HG02884 (cell line): ENCODE results near the gene CIT.

Experiments used
- ATAC-seq: cut with Tn5 transposase; IDR thresholded peaks from one replicate; pipeline ENCODE4 v1.9.1; 2021; ENCODE audit warnings: mild to moderate bottlenecking, moderate library complexity; ENCODE audit not compliant: unreplicated experiment

Gene CIT

GRCh38 chr12:119809023-119809422 lies 68.1 kb downstream of the CIT start:
- no peak for ATAC-seq

DNA sequence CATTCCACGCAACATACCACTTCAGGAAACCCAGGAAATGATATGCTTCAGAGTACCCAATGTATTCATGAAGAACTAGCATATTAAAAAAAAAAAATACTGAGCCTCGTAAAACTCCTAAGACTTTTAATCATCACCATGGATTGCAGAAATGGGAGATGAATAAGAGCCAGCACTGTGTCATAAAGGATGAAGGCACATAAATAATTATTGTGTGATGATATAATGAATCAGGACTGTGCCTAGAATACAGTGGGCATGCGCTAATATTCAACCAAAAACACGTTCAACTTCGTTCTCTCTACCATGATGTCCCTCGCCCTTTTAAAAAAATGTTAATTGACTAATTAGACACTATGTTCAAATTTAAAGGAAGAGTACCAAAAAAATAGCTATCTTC lies 68.7 kb downstream of the CIT start:
- ATAC-seq = no peak

GRCh38 chr12:119807380-119807779 lies 69.7 kb downstream of the CIT start:
- no peak for ATAC-seq

GRCh38 chr12:119804011-119804641 lies 73.0 kb downstream of the CIT start:
- no peak for ATAC-seq

DNA sequence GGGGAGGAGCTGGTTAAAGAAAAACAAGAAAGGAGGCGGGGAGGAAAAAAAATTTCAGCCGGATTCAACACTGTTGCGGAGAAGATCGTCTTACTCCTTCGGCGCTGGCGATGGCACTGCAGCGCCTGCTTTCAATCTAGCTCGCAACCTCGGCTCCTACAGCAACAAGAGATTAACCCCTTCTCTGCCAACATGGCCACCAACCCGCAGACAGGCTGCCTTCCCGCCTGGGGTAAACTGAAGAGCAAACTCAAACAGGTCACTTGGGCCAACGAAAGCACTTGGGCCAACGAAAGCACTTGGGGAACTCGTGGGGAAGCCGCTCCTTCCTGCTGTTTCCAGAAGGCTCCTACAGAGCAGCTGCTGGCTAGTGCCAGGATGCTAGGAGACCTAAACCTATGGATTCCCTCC lies 73.7 kb downstream of the CIT start:
- ATAC-seq = no peak

GRCh38 chr12:119802472-119802871 lies 74.6 kb downstream of the CIT start:
- no peak for ATAC-seq

DNA sequence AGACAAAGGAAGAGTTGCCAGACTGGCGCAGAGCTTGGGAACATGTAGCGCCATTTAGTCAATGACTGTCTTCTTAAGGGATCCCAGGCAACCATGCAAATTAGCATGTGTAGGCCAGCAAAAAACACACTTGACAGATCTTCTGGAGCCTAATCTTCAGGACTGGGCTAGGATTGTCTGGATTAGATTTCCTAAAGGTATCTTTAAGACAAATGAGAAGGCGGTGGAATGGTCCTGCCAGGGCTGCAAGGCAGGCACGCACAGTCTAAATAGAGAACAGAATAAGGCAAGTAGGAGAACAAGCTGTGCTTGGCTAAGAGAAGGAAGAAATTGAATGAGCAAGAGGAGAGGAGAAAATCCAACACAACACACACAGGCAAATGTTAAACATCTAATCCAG lies 80.0 kb downstream of the CIT start:
- no peak for ATAC-seq

GRCh38 chr12:119796292-119796691 lies 80.8 kb downstream of the CIT start:
- ATAC-seq = no peak

DNA sequence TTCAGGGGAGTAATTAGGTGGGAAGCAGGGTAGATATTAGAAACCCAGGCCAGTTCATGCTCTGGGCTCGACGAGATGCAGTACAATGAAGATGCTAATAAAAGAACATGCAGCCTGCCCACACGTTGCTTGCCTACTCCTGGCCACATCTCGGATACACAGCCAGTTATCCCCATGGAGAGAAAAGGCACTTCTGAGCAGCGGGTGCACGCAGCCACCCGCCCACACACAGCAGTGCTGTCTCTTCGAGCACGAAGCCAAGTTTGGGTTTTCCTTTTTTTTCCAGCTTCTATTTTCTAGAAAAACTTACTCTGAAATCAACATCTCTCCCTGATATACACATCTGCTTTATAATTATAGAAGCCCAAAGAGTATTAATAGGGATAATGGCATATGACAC lies 85.7 kb downstream of the CIT start:
- ATAC-seq = no peak

DNA sequence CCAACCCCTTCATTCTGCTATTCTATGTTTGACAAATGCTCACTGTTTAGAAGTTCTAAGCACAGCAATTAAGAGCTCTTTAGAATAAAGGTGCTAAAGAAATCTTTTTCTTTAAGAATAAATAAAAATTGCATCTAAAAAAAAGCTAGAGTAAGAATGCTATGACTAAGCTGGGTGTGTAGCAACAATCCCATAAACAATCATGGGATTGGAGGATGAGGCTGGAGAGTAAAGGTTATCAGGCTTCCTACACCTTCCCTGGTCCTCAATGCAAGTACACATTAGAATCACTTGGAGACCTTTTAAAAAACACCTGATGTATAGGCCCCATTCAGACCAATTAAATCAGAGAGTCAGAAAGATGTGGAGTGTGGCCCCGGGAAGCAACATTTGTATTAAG lies 88.3 kb downstream of the CIT start:
- no peak for ATAC-seq

- no peak for ATAC-seq
These were observed 90.6 kb downstream of the CIT start for GRCh38 chr12:119786539-119786938.

DNA sequence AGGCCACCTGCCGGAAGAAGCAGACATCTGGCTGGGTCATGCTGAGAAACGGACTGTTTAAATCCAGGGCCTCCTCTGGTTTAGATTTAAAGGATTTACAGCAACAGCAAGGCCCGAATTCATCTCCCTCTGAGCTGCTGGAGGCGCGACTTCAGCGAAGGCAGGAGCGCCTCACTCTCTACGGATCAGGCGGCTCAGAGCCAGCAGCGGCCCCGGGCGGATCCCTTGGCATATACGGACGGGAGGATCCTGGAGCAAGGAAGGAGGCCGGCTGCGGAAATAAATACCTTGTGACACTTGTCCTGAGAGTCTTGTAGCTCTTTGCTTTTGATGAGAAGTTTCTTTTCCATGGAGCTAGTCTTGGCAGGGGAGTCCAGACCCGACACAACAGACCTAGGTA lies 92.4 kb downstream of the CIT start:
- ATAC-seq = no peak

GRCh38 chr12:119783787-119784186 lies 93.3 kb downstream of the CIT start:
- no peak for ATAC-seq

GRCh38 chr12:119781804-119782203 lies 95.3 kb downstream of the CIT start:
- peak; percentile 66 for ATAC-seq

DNA sequence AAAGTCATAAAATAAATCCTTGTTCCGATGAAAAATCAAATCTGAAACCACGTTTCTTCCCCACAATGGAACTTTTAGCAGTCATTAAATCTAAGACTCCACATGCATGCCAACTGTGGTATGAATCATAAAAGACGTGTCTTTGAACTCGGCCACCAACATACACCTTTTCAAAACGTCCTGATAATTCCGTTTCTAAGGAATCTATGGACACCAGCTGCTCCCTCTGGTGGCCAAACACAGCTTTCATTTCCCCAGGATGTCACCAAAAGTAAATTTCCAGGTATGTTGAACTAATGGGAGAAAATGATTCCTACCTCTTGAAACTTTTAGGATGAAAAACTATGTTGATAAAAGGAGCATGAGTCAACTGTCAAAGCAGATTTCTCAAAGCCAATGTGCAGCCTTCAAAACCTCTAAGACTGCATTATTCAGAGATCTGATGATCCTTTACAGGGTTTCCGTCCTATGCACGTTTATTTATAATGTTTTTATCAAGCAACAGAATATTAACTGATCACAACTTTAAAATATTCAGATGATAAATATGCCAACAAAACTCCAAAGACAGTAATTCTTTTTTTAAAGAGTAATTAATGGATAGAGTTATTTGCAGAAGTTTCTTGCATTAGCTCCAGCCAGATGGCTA lies 96.2 kb downstream of the CIT start:
- ATAC-seq = no peak

GRCh38 chr12:119775246-119775895 lies 101.7 kb downstream of the CIT start:
- no peak for ATAC-seq

GRCh38 chr12:119772431-119772830 lies 104.7 kb downstream of the CIT start:
- no peak for ATAC-seq

- no peak for ATAC-seq
These were observed 107.0 kb downstream of the CIT start for GRCh38 chr12:119770146-119770545.

DNA sequence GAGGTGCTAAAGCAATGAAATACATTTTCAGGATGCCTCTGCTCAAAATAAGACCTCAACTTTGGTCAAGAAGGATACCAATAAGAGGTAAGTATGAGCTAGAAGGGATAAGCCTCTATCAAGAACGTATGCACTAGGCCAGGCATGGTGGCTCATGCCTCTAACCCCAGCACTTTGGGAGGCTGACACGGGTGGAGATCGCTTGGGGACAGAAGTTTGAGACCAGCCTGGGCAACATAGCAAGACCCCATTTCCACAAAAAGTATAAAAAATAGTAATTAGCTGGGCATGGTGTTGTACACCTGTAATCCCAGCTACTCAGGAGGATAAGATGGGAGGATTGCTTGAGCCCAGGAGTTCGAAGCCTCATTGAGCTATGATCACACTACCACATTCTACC lies 114.5 kb downstream of the CIT start:
- no peak for ATAC-seq

DNA sequence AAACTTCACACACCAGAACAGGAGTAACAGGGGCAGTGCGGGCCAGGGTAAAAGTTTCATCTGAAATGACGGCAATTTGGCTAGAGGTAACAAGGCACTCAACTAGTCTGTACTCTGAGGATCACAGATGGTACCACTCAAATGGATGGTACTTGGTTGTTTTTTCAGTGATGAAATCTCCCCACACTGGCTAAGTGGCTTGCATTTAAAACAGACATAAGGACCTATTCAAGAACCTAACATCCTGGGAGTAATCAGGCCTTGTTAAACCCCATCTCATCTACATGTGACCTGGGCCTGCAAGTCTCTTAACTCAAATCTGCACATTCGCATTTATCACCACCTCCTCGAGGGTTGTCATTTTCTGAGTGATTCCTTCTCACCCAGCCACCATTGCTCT lies 118.4 kb downstream of the CIT start:
- no peak for ATAC-seq

- ATAC-seq = no peak
These were observed 118.9 kb downstream of the CIT start for GRCh38 chr12:119758234-119758633.

GRCh38 chr12:119751961-119752360 lies 125.2 kb downstream of the CIT start:
- no peak for ATAC-seq
